Measurements from ENCODE around the gene FABP3.
"Not testable (repeated sequence)": the region's sequence is repeated elsewhere in the genome, so short reads cannot be mapped to it uniquely, and the experiment has no call there.

FABP3 gene

GRCh38 chr1:31390071-31390470 lies 17.2 kb upstream of the FABP3 start:
- no peak for TF ChIP-seq CTCF (IDR thresholded peaks at IDR 0.05; ENCODE audit: low read depth, low read length)

DNA sequence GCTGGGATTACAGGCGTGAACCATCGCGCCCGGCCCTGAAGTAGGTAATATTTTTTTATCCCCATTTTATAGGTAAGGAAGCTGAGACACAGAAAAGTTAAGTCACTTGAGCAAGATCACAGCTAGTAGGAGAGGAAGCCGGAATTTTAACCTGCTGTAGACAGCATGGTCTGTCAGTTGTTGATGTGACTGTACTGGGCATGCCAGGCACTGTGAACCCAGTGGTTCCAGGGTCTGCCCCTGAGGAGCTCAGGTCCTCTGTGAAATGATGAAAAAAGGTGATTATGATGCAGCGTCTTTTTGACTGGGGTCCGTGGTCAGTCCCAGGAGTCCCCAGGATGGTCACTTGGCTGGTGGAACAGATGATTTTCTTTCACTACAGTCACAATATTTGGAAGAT lies 16.7 kb upstream of the FABP3 start:
- no peak overlapping the region for H3K4me3 ChIP-seq (ENCODE audit: low read depth, low read length)
- no peak for TF ChIP-seq CTCF (IDR thresholded peaks at IDR 0.05; ENCODE audit: low read depth, low read length)

More at GRCh38 chr1:31390071-31390470, 17.2 kb upstream of the FABP3 start:
- no peak overlapping the region for H3K4me3 ChIP-seq (ENCODE audit: low read depth, low read length)

DNA sequence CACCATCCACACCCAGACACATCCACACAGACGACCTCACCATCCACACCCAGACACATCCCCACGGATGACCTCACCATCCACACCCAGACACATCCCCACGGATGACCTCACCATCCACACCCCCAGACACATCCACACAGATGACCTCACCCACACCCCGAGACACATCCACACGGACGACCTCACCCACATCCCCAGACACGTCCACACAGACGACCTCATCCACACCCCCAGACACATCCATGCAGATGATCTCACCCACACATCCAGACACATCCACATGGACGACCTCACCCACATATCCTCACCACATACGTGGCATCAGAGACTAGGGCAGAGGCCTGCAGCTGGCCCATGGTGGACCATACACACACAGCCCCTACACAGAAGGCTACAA lies 14.7 kb upstream of the FABP3 start:
- H3K4me3 ChIP-seq (ENCODE audit: low read depth, low read length): no peak overlapping the region
- TF ChIP-seq CTCF (IDR thresholded peaks at IDR 0.05; ENCODE audit: low read depth, low read length): no peak

DNA sequence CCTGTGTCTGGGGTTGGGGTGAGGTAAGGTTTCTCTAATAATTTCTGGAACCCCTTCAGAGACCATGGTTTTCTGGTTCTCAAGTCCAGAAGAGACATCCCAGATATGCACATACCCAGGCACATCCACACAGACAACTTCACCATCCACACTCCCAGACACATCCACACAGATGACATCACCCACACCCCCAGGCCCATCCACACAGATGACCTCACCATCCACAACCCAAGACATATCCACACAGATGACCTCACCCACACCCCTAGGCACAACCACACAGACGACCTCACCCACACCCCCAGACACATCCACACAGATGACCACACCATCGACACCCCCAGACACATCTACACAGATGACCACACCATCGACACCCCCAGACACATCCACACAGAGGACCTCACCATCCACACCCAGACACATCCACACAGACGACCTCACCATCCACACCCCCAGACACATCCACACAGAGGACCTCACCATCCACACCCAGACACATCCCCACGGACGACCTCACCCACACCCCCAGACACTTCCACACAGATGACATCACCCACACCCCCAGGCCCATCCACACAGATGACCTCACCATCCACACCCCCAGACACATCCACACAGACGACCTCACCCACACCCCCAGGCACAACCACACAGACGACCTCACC lies 13.8 kb upstream of the FABP3 start:
- H3K4me3 ChIP-seq (ENCODE audit: low read depth, low read length): not testable (repeated sequence)

- H3K4me3 ChIP-seq (ENCODE audit: low read depth, low read length): no peak overlapping the region
- TF ChIP-seq CTCF (IDR thresholded peaks at IDR 0.05; ENCODE audit: low read depth, low read length): no peak
Measured at GRCh38 chr1:31383967-31384366, 11.1 kb upstream of the FABP3 start.

DNA sequence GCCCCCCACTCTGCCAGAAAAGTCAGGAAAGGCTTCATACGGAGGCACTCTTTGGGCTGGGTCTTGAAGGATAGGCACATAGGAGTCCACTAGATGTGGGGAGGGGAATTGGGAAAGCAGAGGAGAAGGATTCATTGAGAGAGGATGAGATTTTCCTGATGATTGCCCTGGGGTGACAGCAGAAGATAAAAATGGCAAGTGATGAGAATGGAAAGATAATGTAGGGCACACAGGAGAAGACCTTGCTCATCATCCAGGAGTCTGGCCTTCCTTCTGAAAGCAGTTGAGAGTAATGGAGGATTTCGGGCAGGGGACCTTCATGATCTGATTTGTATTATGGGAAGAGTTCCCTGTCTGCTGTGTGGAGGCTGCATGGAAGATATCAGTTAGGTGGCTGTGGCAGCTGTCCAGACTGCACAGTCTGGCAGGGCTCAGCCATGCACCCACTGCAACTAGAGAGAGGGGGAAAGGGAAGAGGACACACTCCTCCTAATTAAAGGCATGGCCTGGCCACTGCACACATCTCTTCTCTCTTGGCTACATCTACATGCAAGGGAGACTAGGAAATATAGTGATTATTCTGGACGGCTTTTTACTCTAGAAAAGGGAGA lies 9.6 kb upstream of the FABP3 start:
- no peak overlapping the region for H3K4me3 ChIP-seq (ENCODE audit: low read depth, low read length)
- no peak for TF ChIP-seq CTCF (IDR thresholded peaks at IDR 0.05; ENCODE audit: low read depth, low read length)

DNA sequence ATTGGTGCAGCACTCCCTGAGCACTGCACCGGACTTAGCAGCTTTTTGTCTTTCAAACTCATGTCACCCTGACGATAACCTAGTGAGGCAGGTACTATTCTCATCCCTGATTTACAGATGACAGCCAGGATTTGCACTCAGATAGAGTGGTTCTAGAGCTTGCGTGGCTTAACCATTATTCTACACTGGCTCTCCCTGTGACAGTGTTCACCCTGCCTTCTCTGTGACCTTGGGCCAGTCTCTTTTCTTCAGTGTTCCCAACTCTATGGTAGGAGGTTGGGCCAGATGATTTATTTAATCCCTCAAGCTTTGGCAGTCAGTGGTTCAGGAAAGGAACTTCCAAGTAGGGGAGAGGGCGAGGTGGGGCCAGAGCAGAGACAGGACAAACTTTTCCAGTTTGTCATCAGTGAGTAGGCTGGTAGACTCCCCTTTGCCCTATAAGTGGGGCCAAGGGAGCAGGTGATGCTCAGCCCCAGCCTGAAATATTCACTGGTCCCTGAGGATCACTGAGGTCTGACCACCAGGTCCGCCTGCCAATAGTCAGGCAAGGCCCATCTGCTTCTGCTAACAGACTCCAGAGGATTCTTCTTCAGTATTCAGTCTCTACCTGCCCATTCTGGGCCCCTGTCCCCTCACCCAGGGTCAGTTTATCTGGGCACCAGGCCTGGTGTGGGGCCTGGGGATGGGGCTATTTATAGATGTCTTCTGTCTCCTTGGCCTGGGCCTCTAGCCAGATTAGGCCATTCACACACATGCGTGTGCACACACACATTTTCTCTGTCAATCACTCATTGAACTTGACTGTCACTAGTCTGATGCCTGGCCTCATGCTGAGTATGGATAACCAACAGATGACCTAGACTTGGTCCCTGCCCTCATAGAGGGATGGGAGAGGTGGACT lies 8.8 kb upstream of the FABP3 start:
- no peak overlapping the region for H3K4me3 ChIP-seq (ENCODE audit: low read depth, low read length)
- no peak for TF ChIP-seq CTCF (IDR thresholded peaks at IDR 0.05; ENCODE audit: low read depth, low read length)

All from WI38 (cell line).